ENCODE measurements around the gene SPARC.
A peak's percentile ranks its signal among the peaks of the same experiment; 100 is the strongest.
"Not testable (repeated sequence)": the region's sequence is repeated elsewhere in the genome, so short reads cannot be mapped to it uniquely, and the experiment has no call there.

Gene SPARC

GRCh38 chr5:151703780-151704179, 17.1 kb upstream of the SPARC start:
- Histone ChIP-seq H3K27ac (no peak overlapping the region), H3K4me3 (no peak overlapping the region)

GRCh38 chr5:151703227-151703626, 16.5 kb upstream of the SPARC start:
- no peak overlapping the region for H3K27ac ChIP-seq
- H3K4me3 ChIP-seq, result no peak overlapping the region

- Histone ChIP-seq H3K27ac (peak overlapping the region in 1 of 21 experiments; percentile 81), H3K4me3 (no peak overlapping the region)
Measured at GRCh38 chr5:151700820-151701219, 14.1 kb upstream of the SPARC start.

GRCh38 chr5:151700296-151700695, 13.6 kb upstream of the SPARC start:
- no peak overlapping the region for H3K4me3 ChIP-seq
- peak overlapping the region in 10 of 21 experiments; percentile 58 to 91 (median 82) for H3K27ac ChIP-seq

GRCh38 chr5:151699071-151699901, 12.6 kb upstream of the SPARC start:
- Histone ChIP-seq H3K4me3 (no peak overlapping the region), H3K27ac (peak overlapping the region in 20 of 21 experiments; percentile 16 to 91 (median 80))

- H3K27ac ChIP-seq, result peak overlapping the region in 16 of 21 experiments; percentile 15 to 91 (median 82)
- H3K4me3 ChIP-seq, result not testable (repeated sequence)
Measured at GRCh38 chr5:151698081-151698480, 11.4 kb upstream of the SPARC start.

- H3K27ac ChIP-seq, result peak overlapping the region in 19 of 21 experiments; percentile 15 to 91 (median 80)
- H3K4me3 ChIP-seq, result no peak overlapping the region
Measured at GRCh38 chr5:151697452-151697851, 10.7 kb upstream of the SPARC start.

GRCh38 chr5:151696470-151697061, 9.9 kb upstream of the SPARC start:
- Histone ChIP-seq H3K27ac (peak overlapping the region in 20 of 21 experiments; percentile 34 to 91 (median 80)), H3K4me3 (peak overlapping the region in 1 of 7 experiments; percentile 3)

- no peak overlapping the region for H3K4me3 ChIP-seq
- peak overlapping the region in 10 of 21 experiments; percentile 13 to 90 (median 80) for H3K27ac ChIP-seq
Measured at GRCh38 chr5:151695464-151695863, 8.7 kb upstream of the SPARC start.

GRCh38 chr5:151694035-151694485, 7.3 kb upstream of the SPARC start:
- H3K27ac ChIP-seq, result peak overlapping the region in 3 of 21 experiments; percentile 19 to 50 (median 36)
- no peak overlapping the region for H3K4me3 ChIP-seq

- H3K4me3 ChIP-seq, result no peak overlapping the region
- no peak overlapping the region for H3K27ac ChIP-seq
Measured at GRCh38 chr5:151692312-151692711, 5.6 kb upstream of the SPARC start.

- Histone ChIP-seq H3K27ac (no peak overlapping the region), H3K4me3 (no peak overlapping the region)
Measured at GRCh38 chr5:151691706-151692105, 5.0 kb upstream of the SPARC start.

- H3K27ac ChIP-seq, result not testable (repeated sequence)
Measured at GRCh38 chr5:151689591-151689990, 2.9 kb upstream of the SPARC start.

GRCh38 chr5:151688436-151688835, 1.7 kb upstream of the SPARC start:
- Histone ChIP-seq H3K27ac (peak overlapping the region in 4 of 21 experiments; percentile 27 to 91 (median 88)), H3K4me3 (no peak overlapping the region)

More at GRCh38 chr5:151689591-151689990, 2.9 kb upstream of the SPARC start:
- not testable (repeated sequence) for H3K4me3 ChIP-seq

- Histone ChIP-seq H3K27ac (peak overlapping the region; percentile 15 to 96 (median 87)), H3K4me3 (peak overlapping the region; percentile 25 to 52 (median 48))
Measured at GRCh38 chr5:151685749-151686673, 704 bp downstream of the SPARC start.

GRCh38 chr5:151684690-151685361, 1.9 kb downstream of the SPARC start:
- peak overlapping the region; percentile 25 to 52 (median 48) for H3K4me3 ChIP-seq
- peak overlapping the region in 19 of 21 experiments; percentile 59 to 96 (median 88) for H3K27ac ChIP-seq

- H3K27ac ChIP-seq, result peak overlapping the region in 18 of 21 experiments; percentile 35 to 96 (median 88)
- H3K4me3 ChIP-seq, result peak overlapping the region; percentile 25 to 52 (median 48)
Measured at GRCh38 chr5:151683986-151684588, 2.6 kb downstream of the SPARC start.

GRCh38 chr5:151683444-151683843, 3.3 kb downstream of the SPARC start:
- Histone ChIP-seq H3K4me3 (peak overlapping the region in 5 of 7 experiments; percentile 5 to 50 (median 47)), H3K27ac (peak overlapping the region in 17 of 21 experiments; percentile 14 to 96 (median 88))

Data from skin epidermis (tissue), 12 donors.